ENCODE measurements around the gene AHI1.
"Not testable (repeated sequence)": the region's sequence is repeated elsewhere in the genome, so short reads cannot be mapped to it uniquely, and the experiment has no call there.

The AHI1 gene

GRCh38 chr6:135256866-135257265 lies 240.7 kb downstream of the AHI1 start:
- no peak for DNase-seq

- no peak for DNase-seq
Observed at GRCh38 chr6:135254471-135254870, 243.1 kb downstream of the AHI1 start.

GRCh38 chr6:135251498-135252441 lies 245.8 kb downstream of the AHI1 start:
- no peak for DNase-seq

- no peak for DNase-seq
Observed at GRCh38 chr6:135250751-135251497, 246.6 kb downstream of the AHI1 start.

DNA sequence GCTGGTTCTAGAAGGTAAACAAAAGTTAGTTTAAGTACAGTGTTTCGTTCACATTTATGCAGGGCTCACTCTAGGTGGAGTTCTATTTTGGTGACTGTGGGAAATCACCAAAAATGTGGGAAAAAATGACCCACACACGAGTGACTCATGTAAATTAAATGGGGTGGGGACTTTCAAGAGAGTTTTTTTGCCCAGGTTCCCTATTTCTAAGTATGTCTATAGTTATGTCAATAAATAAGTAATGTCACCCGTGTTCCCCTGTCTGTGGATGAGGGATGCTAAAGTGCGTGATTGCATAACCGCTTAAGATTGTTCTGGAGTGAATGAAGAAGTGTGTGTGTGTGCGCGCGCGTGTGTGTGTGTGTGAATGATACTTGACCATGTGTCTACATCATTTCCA lies 247.3 kb downstream of the AHI1 start:
- DNase-seq = peak; percentile 76 to 89 (median 84)

- not testable (repeated sequence) for DNase-seq
Observed at GRCh38 chr6:135246412-135247012, 251.0 kb downstream of the AHI1 start.

GRCh38 chr6:135244805-135245204 lies 252.7 kb downstream of the AHI1 start:
- no peak for DNase-seq

GRCh38 chr6:135243871-135244796 lies 253.4 kb downstream of the AHI1 start:
- no peak for DNase-seq

GRCh38 chr6:135240711-135241110 lies 256.8 kb downstream of the AHI1 start:
- DNase-seq = no peak

DNA sequence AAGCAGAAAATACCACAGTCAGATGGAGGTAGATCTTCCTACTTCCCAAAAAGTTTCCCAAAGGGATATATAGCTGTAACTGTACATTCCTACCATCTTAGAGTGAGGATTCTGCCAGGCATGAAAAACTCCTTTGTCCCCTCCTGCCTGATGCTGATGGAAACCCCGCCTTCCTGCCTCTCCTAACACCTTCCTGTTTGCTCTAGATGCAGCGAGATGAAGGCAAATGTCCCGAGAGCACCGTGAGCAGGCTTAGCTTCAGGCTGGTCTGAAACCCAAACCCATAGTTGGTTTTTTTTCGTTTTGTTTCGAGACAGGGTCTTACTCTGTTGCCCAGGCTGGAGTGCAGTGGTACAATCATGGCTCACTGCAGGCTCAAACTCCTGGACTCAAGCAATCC lies 260.8 kb downstream of the AHI1 start:
- no peak for DNase-seq

DNA sequence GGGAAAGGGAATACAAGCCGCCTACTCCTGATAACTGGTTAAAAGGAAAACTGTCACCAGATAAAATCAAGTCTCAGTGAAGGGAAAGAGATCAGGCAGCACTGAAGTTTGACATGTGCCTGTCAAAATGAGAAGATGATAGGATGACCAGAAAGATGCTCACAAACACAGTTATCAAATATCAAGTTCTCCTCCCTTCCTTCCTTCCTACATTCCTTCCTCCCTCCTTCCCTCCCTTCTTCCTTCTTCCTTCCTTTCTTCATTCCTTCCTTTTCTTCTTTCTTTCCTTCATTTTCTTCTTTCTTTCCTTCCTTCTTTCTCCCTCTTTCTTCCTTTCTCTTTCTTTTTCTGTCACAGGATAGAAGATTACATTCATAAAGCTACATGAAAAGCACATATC lies 261.2 kb downstream of the AHI1 start:
- DNase-seq = no peak

DNA sequence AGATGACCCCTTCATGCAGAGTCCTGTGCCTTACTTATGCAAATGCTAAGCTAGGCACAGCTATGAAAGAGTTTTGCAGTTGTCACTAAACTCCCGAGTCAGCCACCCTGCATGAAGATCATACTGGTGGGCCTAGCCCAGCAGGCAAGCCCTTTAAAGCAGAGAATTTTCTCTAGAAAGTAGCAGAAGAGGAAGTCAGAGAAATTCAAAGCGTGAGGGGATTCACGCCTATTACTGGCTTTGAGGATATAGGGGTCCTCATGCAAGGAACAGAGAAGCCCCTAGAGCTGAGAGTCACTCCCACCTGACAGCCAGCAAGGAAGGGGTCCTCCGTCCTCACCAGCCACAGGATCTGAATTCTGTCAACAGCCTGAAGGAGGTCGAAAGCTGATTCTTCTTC lies 261.8 kb downstream of the AHI1 start:
- no peak for DNase-seq

DNA sequence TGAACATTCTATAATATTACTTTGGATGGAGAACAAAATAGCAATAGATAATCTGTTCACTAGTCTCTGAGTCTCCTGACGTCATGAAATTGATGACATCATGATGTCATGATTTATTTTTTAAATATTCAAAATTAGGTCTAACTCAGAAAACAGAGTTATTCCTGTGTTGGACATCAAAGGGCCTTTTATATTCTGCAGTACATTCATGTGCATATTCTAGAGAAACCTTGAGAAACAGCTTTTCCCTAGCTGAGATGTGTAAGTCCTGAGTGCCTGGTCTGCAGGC lies 263.1 kb downstream of the AHI1 start:
- no peak for DNase-seq

- no peak for DNase-seq
Observed at GRCh38 chr6:135233686-135234491, 263.7 kb downstream of the AHI1 start.
